GM08714 (cell line): Measurements from ENCODE around the gene LRCH3.
"Not testable (repeated sequence)": the region's sequence is repeated elsewhere in the genome, so short reads cannot be mapped to it uniquely, and the experiment has no call there.

ENCODE experiments used
- H3K4me3 ChIP-seq: fragments of 200-500 bp; sonication (Bioruptor generic); 2 replicates; pipeline ENCODE4 v1.5.1; 2014; ENCODE audit warnings: mild to moderate bottlenecking, low read length, inconsistent platforms
- ZNF274 ChIP-seq: IDR thresholded peaks from 2 replicates; pipeline ENCODE4 v1.6.1; 2012; ENCODE audit warnings: mild to moderate bottlenecking, low read depth, low read length

LRCH3 gene

GRCh38 chr3:197880491-197881269 is 89.6 kb downstream of the LRCH3 start:
- no peak overlapping the region for H3K4me3 ChIP-seq
- TF ChIP-seq ZNF274, result no peak

DNA sequence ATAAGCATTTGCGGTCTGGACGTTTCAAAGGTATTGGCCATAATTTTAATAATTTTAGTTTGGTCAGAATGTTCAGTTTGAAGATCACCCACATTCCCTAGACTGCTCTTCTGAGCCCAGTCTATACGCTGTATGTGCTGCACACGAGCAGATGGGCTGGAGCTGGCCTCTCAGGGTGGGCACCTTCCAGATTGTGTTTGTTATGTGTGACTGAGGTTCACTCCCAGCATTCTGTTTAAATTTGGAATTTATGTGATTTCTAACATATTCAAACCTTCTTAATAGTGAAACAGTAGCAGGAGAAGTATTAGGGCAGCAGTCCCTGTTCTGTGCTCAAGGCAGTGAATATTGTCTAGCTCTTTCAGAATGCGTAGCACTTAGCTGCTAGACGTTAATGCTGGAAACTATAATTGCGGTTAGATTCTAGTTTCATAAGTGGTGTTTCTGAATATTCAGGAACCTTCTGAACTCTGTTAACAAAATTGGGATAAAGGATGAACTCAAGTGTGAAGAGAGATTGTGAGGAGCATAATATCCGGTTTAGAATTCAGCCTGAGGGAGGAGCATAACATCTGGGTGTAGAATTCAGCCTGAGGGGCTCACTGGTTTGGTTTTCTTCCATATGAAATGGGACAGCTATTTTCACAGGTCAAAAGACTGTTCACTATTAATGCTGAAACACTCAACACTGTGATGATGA is 90.4 kb downstream of the LRCH3 start:
- no peak for TF ChIP-seq ZNF274
- H3K4me3 ChIP-seq, result no peak overlapping the region

DNA sequence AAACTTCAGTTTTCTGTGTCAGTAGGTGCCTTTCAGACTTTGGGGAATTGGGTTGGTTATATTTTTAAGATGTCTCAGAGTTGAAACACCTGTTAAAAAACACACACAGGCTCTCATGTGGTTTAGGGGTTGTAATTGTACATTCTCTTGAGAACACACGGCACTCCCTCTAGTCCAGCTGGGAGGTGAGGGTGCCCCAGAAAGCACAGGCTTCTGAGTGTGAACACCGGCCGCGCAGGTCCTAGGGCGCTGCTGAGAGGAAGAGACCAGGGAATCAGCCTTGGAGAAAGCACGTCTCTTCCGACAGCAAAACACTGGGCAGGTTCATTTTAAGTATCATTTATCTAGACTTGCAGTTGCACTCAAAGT is 90.9 kb downstream of the LRCH3 start:
- no peak for TF ChIP-seq ZNF274
- no peak overlapping the region for H3K4me3 ChIP-seq

DNA sequence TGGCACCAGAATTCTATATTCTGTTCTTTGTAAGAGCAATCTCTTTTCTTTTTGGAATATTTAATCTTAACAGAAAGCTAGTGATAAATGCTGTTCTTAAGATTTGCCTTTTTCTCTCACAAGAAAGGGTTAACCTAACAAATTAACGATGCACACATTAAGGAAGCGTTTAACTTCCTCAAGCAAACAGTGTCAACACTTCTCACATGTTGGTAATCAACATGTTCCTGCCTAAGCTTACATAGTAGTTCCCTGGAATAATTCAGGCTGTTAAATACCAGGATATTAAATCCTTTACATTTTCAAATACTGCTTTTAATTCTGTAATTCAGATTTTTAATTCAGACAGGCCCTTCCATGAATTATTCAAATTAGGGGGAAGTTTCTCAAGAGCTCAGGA is 91.5 kb downstream of the LRCH3 start:
- H3K4me3 ChIP-seq, result no peak overlapping the region
- TF ChIP-seq ZNF274, result no peak

DNA sequence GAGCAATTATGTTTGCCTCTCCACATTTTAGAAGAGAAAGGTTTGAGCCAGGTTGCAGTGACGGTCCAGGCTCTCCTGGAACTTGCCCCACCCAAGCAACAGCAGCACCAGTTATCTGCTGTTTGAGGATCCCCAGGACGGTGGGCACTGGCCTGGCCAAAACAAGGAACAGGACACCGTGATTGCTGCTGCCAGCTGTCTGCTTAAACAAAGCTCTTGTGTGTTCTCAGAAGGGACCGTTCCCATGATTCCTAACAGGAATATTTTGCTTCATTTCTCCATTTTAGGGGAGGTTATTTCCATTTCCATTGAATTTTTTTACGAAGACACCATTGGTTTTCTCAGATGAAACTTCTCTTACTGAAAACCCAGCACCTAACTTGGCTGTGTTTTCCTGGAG is 92.5 kb downstream of the LRCH3 start:
- no peak overlapping the region for H3K4me3 ChIP-seq
- no peak for TF ChIP-seq ZNF274

- not testable (repeated sequence) for H3K4me3 ChIP-seq
These were observed 93.3 kb downstream of the LRCH3 start for GRCh38 chr3:197884330-197884729.

DNA sequence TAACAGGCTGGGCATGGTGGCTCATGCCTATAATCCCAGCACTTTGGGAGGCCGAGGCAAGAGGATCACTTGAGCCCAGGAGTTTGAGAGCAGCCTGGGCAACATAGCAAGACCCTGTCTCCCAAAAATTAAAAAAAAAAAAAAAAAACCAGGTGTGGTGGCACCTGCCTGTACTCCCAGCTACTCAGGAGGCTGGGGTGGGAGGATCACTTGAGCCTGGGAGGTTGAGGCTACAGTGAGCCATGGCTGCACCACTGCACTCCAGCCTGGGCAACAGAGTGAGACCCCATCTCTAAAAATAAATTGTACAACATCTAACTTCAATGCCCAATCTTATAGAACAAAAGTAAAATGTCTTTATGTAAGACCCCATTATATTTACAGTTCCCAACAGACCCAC is 95.0 kb downstream of the LRCH3 start:
- H3K4me3 ChIP-seq, result not testable (repeated sequence)

GRCh38 chr3:197887430-197888053 is 96.5 kb downstream of the LRCH3 start:
- H3K4me3 ChIP-seq, result not testable (repeated sequence)

GRCh38 chr3:197888511-197888910 is 97.5 kb downstream of the LRCH3 start:
- no peak overlapping the region for H3K4me3 ChIP-seq
- TF ChIP-seq ZNF274, result no peak

DNA sequence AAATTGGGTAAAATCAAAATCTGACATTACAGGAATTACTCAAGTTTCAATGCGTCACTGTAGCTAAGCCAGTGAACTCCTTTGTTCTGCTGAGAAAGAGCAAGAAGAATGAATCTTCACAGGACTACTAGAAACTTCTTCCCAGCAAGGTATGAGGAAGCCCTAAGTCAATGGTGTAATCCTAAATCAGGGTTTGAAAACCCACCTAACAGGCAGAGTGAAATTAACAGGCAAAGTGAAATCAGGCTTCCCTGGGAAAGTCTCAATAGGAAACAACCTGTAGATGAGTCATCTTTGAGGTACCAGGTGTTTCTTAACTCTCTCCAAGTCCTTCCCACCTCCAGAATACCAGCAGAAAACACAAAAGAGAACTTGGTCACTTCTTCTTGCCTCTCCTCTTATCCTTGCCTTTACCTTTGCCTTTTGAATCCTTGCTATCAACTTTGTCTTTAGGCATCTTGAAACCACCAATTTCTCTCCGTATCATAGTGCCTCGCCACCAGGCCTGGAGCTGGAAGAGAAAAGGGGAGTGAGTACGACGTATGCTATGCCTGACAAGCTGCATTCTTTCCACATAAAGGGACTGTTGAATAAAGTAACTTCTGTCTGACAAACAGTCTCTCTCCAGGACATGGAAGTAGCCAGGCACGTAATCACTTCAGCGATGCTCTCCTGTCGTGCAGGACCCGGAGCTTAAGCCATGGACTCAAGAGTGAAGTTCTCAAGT is 98.3 kb downstream of the LRCH3 start:
- TF ChIP-seq ZNF274, result no peak
- H3K4me3 ChIP-seq, result no peak overlapping the region

GRCh38 chr3:197890693-197891092 is 99.6 kb downstream of the LRCH3 start:
- TF ChIP-seq ZNF274, result no peak
- no peak overlapping the region for H3K4me3 ChIP-seq

DNA sequence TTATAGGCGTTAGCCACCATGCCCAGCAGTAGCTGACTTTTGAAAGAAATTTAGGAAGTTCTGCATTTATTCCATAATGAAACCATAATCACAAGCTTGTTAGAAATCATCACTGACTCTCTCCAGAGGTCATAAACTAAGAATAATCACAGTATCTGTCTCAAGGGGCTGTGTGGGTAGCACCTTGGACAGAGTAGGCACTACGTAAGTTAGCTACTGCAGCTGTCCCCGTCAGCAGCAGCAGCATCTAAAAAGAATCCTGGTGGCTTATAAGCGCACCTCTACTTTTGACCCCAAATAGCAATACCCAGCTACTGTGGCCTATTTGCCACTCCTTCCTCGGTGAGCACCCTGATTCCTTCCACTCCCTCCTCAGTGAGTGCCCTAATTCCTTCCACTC is 101.1 kb downstream of the LRCH3 start:
- no peak for TF ChIP-seq ZNF274
- H3K4me3 ChIP-seq, result no peak overlapping the region

DNA sequence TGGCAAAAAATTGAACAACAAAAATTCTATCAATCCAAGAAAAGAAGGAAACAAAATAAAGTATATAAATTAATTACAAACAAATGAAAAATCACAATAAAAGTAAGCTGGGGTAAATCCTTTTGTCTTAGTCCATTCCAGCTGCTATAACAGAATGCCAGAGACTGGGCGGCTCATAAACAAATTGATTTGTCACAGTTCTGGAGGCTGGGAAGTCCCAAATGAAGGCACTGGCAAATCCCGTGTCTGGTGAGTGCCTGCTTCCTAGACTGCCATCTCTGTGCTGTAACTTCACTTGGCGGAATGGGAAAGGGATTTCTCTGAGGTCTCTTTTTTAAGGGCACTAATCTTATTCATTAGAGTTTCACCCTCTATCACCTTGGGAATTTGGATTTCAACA is 105.4 kb downstream of the LRCH3 start:
- TF ChIP-seq ZNF274, result no peak
- no peak overlapping the region for H3K4me3 ChIP-seq

- TF ChIP-seq ZNF274, result no peak
- no peak overlapping the region for H3K4me3 ChIP-seq
These were observed 108.9 kb downstream of the LRCH3 start for GRCh38 chr3:197899833-197900478.
